OCI-LY3 (cell line): Measurements from ENCODE around the gene WTIP.

ENCODE experiments used
- CTCF ChIP-seq: fragments of 200-600, 300-600 bp; sonication (generic); IDR thresholded peaks from 2 replicates; pipeline ENCODE4 v1.5.1; 2014; ENCODE audit warnings: antibody characterized with exemption, low read length, low read depth
- EZH2phosphoT487 ChIP-seq: fragments of 200-600 bp; shearing (Covaris generic); IDR thresholded peaks from 2 replicates; pipeline ENCODE4 v1.6.1; 2018; ENCODE audit warnings: antibody characterized with exemption, mixed run types, low read depth

GRCh38 chr19:34480971-34481841 is at the start of gene WTIP:
- TF ChIP-seq CTCF (no peak), EZH2phosphoT487 (no peak)
